Progenitor cell of endocrine pancreas (in vitro differentiated cells): Measurements from ENCODE around the gene OR10Z1. TPM values are rescaled to one million over a fixed set of nuclear protein-coding genes. Genes with fewer than 3 reads are reported as not detected.

Experiments
- DNase-seq: peaks from one replicate; pipeline ENCODE4 v3.0.0; 2021; ENCODE audit warnings: low spot score; ENCODE audit not compliant: unreplicated experiment
- H3K27ac Mint-ChIP-seq: 2 replicates; pipeline ENCODE4 v1.8.0; 2021; ENCODE audit warnings: mild to moderate bottlenecking, moderate library complexity, mixed read lengths
- H3K27me3 Mint-ChIP-seq: 2 replicates; pipeline ENCODE4 v1.8.0; 2021; ENCODE audit warnings: mixed read lengths
- H3K36me3 Mint-ChIP-seq: 2 replicates; pipeline ENCODE4 v1.8.0; 2022; ENCODE audit warnings: mixed read lengths; ENCODE audit not compliant: insufficient read depth
- H3K4me1 Mint-ChIP-seq: 2 replicates; pipeline ENCODE4 v1.8.0; 2021; ENCODE audit warnings: low read depth, mixed read lengths
- H3K4me3 Mint-ChIP-seq: 2 replicates; pipeline ENCODE4 v1.8.0; 2021; ENCODE audit warnings: low read depth, mild to moderate bottlenecking, moderate library complexity, mixed read lengths
- H3K9me3 Mint-ChIP-seq: 2 replicates; pipeline ENCODE4 v1.8.0; 2021; ENCODE audit warnings: low read depth, mixed read lengths
- CTCF ChIP-seq: fragments of 200-600 bp; sonication (generic); IDR thresholded peaks from one replicate; pipeline ENCODE4 v1.5.0; 2021; ENCODE audit warnings: antibody characterized with exemption, mild to moderate bottlenecking; ENCODE audit not compliant: unreplicated experiment
- total RNA-seq: library from RNA; stranded (reverse); gene quantifications from 2 replicates; pipeline ENCODE4 v1.2.1, GENCODE V29; 2021

The OR10Z1 gene
- total RNA-seq, 1 donor from 2014 or later: not detected

- Mint-ChIP-seq H3K9me3 (peaks cover 2% of the 10 kb centered on the region), H3K27ac (no peak overlapping the region), H3K36me3 (no peaks in the 10 kb centered on the region), H3K27me3 (no peaks in the 10 kb centered on the region), H3K4me1 (no peaks in the 10 kb centered on the region), H3K4me3 (no peak overlapping the region)
- no peak for DNase-seq
- TF ChIP-seq CTCF: no peak
Observed at GRCh38 chr1:158638904-158639303, 33.8 kb downstream of the OR10Z1 start.

- Mint-ChIP-seq H3K27me3 (no peaks in the 10 kb centered on the region), H3K27ac (no peak overlapping the region), H3K4me3 (no peak overlapping the region), H3K4me1 (no peaks in the 10 kb centered on the region), H3K36me3 (no peaks in the 10 kb centered on the region), H3K9me3 (no peaks in the 10 kb centered on the region)
- DNase-seq: no peak
- TF ChIP-seq CTCF: no peak
Observed at GRCh38 chr1:158644449-158644848, 39.4 kb downstream of the OR10Z1 start.

- H3K27me3 Mint-ChIP-seq: no peaks in the 10 kb centered on the region
- no peaks in the 10 kb centered on the region for H3K36me3 Mint-ChIP-seq
- H3K4me3 Mint-ChIP-seq: no peak overlapping the region
- no peak overlapping the region for H3K27ac Mint-ChIP-seq
- TF ChIP-seq CTCF: no peak
- H3K4me1 Mint-ChIP-seq: no peaks in the 10 kb centered on the region
- DNase-seq: no peak
- no peaks in the 10 kb centered on the region for H3K9me3 Mint-ChIP-seq
Observed at GRCh38 chr1:158646465-158646864, 41.4 kb downstream of the OR10Z1 start.

GRCh38 chr1:158649052-158649451, 44.0 kb downstream of the OR10Z1 start:
- no peak for TF ChIP-seq CTCF

GRCh38 chr1:158652721-158653334, 47.8 kb downstream of the OR10Z1 start:
- H3K36me3 Mint-ChIP-seq: no peaks in the 10 kb centered on the region
- no peak for DNase-seq
- no peak overlapping the region for H3K27ac Mint-ChIP-seq
- no peak for TF ChIP-seq CTCF
- no peaks in the 10 kb centered on the region for H3K4me1 Mint-ChIP-seq
- no peaks in the 10 kb centered on the region for H3K9me3 Mint-ChIP-seq
- no peaks in the 10 kb centered on the region for H3K27me3 Mint-ChIP-seq
- no peak overlapping the region for H3K4me3 Mint-ChIP-seq

More at GRCh38 chr1:158649052-158649451, 44.0 kb downstream of the OR10Z1 start:
- H3K4me3 Mint-ChIP-seq: no peak overlapping the region
- H3K36me3 Mint-ChIP-seq: no peaks in the 10 kb centered on the region
- H3K4me1 Mint-ChIP-seq: no peaks in the 10 kb centered on the region
- H3K27me3 Mint-ChIP-seq: no peaks in the 10 kb centered on the region
- DNase-seq: no peak
- no peaks in the 10 kb centered on the region for H3K9me3 Mint-ChIP-seq
- no peak overlapping the region for H3K27ac Mint-ChIP-seq
